Pancreas (tissue), 10 donors: ENCODE results near the gene TRMT112. TPM values are rescaled to one million over a fixed set of nuclear protein-coding genes. Genes with fewer than 3 reads are reported as not detected.
A peak's percentile ranks its signal among the peaks of the same experiment; 100 is the strongest.

Experiments
- ATAC-seq, 4 donors: fragments of 200-7000 bp; cut with Tn5 transposase; one replicate each; pipeline versions ENCODE4 v1.8.0 to v1.9.1; 2020; ENCODE audit warnings: mild to moderate bottlenecking in 4 of 4, moderate library complexity in 4 of 4
- DNase-seq, 6 donors: peaks; one replicate each; pipeline ENCODE4 v3.0.0-alpha.2; 2020
- FAIRE-seq: peaks from 2 replicates; lab custom pipeline; 2012; peaks lifted over from hg19 to GRCh38; lab: Jason Lieb, UNC
- H3K27ac ChIP-seq, 4 donors: fragments of 200-600 bp; sonication (generic); 1 replicate in 3 of 4; 2 replicates in 1 of 4; pipeline versions ENCODE4 v1.5.0 to v1.8.0; 2020
- H3K27me3 ChIP-seq, 4 donors: fragments of 200-600 bp; one replicate each; pipeline ENCODE4 v1.8.0; 2021
- H3K36me3 ChIP-seq, 3 donors: fragments of 200-600 bp; sonication (generic) in 1 of 3; one replicate each; pipeline versions ENCODE4 v1.5.0 to v1.8.0; 2020 to 2021
- H3K4me1 ChIP-seq, 3 donors: fragments of 200-600 bp; one replicate each; pipeline ENCODE4 v1.8.0; 2021
- H3K4me3 ChIP-seq, 4 donors: fragments of 200-600 bp; sonication (generic) in 2 of 4; one replicate each; pipeline versions ENCODE4 v1.5.0 to v1.8.0; 2020 to 2021
- H3K9me3 ChIP-seq, 4 donors: fragments of 200-600 bp; one replicate each; pipeline ENCODE4 v1.8.0; 2021
- CTCF ChIP-seq, 4 donors: fragments of 200-600 bp; sonication (generic) in 3 of 4; IDR thresholded peaks; one replicate each; pipeline versions ENCODE4 v1.5.0 to v1.8.0; 2021; ENCODE audit warnings: antibody characterized with exemption in 4 of 4
- WGBS, 2 donors: extraction: QIAGEN DNeasy Blood & Tissue Kit; methylation state at CpG; one replicate each; pipeline ENCODE4 v1.1.7; 2013; 5-methylcytosine and 5-hydroxymethylcytosine counted together
- intact Hi-C, 3 donors: fragments of 100-400 bp; cut with DNase I; formaldehyde crosslinking; loops; one replicate each; pipeline versions ENCODE4 v1.11.1 to v1.14.2; 2022
- polyA plus RNA-seq, 2 donors: library from polyadenylated mRNA; stranded (reverse); fragments of 200-250 nt; gene quantifications; one replicate each; pipeline ENCODE4 v1.2.3, GENCODE V29; 2013
- total RNA-seq, 6 donors: library from RNA; stranded (reverse); fragmentation: NEBNext Ultra II Directional in 4 of 6; extraction: Animal tissue kit (Norgen Biotek cat#: 25700) in 4 of 6; gene quantifications; one replicate each; pipeline versions ENCODE4 v1.2.1 to v1.2.4, GENCODE V29; 2021 to 2023
- donor health status: healthy with polysubstance abuse.
- donor health status: DM: no; HTN: no; CAD: no; lungs with moderate emphysema.
- donor health status: DM: no; HTN: no; CAD: no.
- donor health status: control.
- donor health status: control.
- donor health status: Bipolar disorder and iron deficiency.
- donor health status: DM: yes; HTN: yes; CAD: no.
- donor health status: DM: no; HTN: no; CAD: no.
- donor health status: DM: no; HTN: no; CAD: no.
- donor health status: DM: yes; HTN: yes; CAD: no.

TRMT112 gene
- total and polyA plus RNA-seq, 8 donors, result 53.3 to 157 (median 73.5) TPM

DNA sequence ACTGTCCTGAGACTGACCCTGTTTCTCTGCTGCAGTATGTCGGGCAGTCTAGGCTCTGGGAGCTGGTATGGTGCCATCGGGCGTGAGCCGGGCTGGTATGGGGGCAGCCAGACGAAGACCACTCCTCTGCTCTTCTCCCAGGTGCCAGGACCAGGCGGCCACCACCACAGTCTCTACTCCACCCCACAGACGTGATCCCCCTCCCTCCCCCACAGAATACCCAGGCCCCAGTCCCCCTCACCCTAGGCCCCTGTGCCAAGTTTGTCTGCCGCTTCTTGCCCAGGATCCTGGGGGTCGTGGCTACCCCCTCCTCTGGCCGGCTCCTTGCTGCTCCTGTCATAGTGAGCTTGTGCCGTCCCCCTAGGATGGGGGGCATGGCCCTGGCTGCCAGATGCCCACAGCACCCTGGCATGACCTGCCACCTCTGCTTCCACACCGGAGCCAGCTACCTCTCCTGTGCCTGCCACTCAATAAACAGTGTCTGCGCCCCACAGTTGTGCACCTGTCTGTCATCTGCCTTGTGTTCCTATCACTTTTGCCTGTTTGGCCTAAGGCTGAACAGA is 28.3 kb downstream of the TRMT112 start:
- TF ChIP-seq CTCF (IDR thresholded peaks at IDR 0.05), result no peak
- H3K36me3 ChIP-seq, result no peaks in the 10 kb centered on the region
- no peak overlapping the region for H3K4me3 ChIP-seq
- FAIRE-seq, result no peak
- H3K27ac ChIP-seq, result no peak overlapping the region
- H3K4me1 ChIP-seq, result peaks cover 6 to 19% (median 16%) of the 10 kb centered on the region in 3 donors
- no peak for ATAC-seq
- DNase-seq, result no peak
- H3K27me3 ChIP-seq, result peaks cover 0 to 7% (median 1%) of the 10 kb centered on the region in 4 donors
- H3K9me3 ChIP-seq, result no peaks in the 10 kb centered on the region
- WGBS, 2 donors, result 86 to 90% methylated on average over 12 to 13 of the region's 13 CpGs
- intact Hi-C loops, result no loop called here

- Histone ChIP-seq H3K27ac (no peak overlapping the region), H3K36me3 (no peaks in the 10 kb centered on the region), H3K4me1 (peaks cover 13 to 24% (median 22%) of the 10 kb centered on the region in 3 donors), H3K4me3 (no peak overlapping the region), H3K27me3 (peaks cover 0 to 7% (median 1%) of the 10 kb centered on the region in 4 donors), H3K9me3 (no peaks in the 10 kb centered on the region)
- no peak for FAIRE-seq
- DNase-seq, result peak in 1 of 6 donors; percentile 70
- intact Hi-C loops, result no loop called here
- ATAC-seq, result no peak
- WGBS, 2 donors, result 90 to 92% methylated on average over 6 to 9 of the region's 9 CpGs
- TF ChIP-seq CTCF (IDR thresholded peaks at IDR 0.05), result no peak
These were observed 29.0 kb downstream of the TRMT112 start for GRCh38 chr11:64288353-64288750.

DNA sequence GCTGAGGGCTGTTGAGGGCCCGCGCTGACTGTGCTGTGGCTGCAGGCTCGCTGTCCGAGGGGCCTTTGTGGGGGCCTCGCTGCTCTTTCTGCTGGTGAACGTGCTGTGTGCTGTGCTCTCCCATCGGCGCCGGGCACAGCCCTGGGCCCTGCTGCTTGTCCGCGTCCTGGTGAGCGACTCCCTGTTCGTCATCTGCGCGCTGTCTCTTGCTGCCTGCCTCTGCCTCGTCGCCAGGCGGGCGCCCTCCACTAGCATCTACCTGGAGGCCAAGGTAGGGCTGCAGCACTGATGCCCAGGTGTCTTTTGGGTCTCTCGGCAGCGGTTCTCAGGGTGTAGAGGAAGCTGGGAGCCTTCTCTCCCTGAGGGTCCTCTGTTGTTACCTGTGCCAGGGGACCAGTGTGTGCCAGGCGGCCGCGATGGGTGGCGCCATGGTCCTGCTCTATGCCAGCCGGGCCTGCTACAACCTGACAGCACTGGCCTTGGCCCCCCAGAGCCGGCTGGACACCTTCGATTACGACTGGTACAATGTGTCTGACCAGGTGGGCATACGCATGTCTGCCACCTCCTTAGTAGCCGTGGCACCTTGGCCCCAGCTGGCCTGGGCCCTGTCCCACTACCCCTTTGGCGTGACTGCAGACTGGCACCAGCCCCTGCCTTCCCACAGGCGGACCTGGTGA is 29.5 kb downstream of the TRMT112 start:
- peak in 2 of 6 donors; percentile 38 to 72 for DNase-seq
- peaks cover 0 to 4% (median under 1%) of the 10 kb centered on the region in 4 donors for H3K27me3 ChIP-seq
- intact Hi-C loops, result no loop called here
- no peak for TF ChIP-seq CTCF (IDR thresholded peaks at IDR 0.05)
- no peaks in the 10 kb centered on the region for H3K9me3 ChIP-seq
- H3K4me3 ChIP-seq, result no peak overlapping the region
- WGBS, 2 donors, result 93 to 94% methylated on average over 33 of the region's 33 CpGs
- FAIRE-seq, result no peak
- H3K4me1 ChIP-seq, result peaks cover 14 to 24% (median 22%) of the 10 kb centered on the region in 3 donors
- no peaks in the 10 kb centered on the region for H3K36me3 ChIP-seq
- ATAC-seq, result no peak
- H3K27ac ChIP-seq, result no peak overlapping the region

DNA sequence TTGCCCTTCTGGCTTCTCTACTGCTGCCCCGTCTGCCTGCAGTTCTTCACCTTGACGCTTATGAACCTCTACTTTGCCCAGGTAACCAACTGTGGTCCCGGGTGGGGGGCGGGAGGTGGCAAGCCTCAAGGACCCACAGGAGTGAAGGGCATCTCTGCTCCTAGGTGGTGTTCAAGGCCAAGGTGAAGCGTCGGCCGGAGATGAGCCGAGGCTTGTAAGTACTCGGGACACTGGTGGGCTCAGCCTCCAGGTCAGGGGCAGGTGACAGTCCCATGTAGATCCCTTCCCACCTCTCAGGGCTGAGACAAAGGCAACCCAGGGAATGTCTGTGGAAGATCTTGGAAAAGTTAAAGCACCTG is 30.6 kb downstream of the TRMT112 start:
- WGBS, 2 donors, result 57 to 62% methylated on average over 9 of the region's 9 CpGs
- intact Hi-C loops, result no loop called here
- no peak for FAIRE-seq

More for the DNA sequence above, 30.6 kb downstream of the TRMT112 start:
- H3K36me3 ChIP-seq, result no peaks in the 10 kb centered on the region
- no peak overlapping the region for H3K4me3 ChIP-seq
- H3K27ac ChIP-seq, result no peak overlapping the region
- ATAC-seq (no peak), DNase-seq (no peak)
- no peaks in the 10 kb centered on the region for H3K27me3 ChIP-seq
- TF ChIP-seq CTCF (IDR thresholded peaks at IDR 0.05), result no peak
- H3K9me3 ChIP-seq, result no peaks in the 10 kb centered on the region
- H3K4me1 ChIP-seq, result peaks cover 14 to 18% (median 17%) of the 10 kb centered on the region in 3 donors
